ENCODE results near the gene ZSCAN10. TPM values are rescaled to one million over a fixed set of nuclear protein-coding genes. Genes with fewer than 3 reads are reported as not detected.

Gene ZSCAN10
- polyA plus RNA-seq, 1 donor (not counting 4 experiments of a cell fraction or from before 2014, with no cell fraction given): not detected

DNA sequence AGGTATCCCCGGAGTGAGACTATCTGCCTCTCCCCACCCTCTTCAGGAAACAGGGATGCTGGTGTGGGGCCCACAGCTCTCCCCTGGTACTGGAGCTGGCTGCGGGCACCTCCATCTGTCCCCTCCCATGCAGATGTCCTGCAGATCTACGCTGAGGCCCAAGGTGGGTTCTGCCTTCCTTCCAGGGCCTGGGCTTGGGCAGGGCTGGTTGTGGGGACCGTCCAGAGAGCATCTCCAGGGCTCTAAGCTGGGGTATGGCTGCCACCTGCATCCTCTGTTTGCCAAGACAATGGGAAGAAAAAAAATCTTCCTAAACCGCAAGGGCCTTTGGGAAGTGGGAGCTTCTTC lies 48.6 kb upstream of the ZSCAN10 start:
- Histone ChIP-seq H4K20me1 (ENCODE audit: control insufficient read depth, extremely low read depth, insufficient read depth, low read length) (peaks cover 5% of the 10 kb centered on the region), H3K4me3 (ENCODE audit: control insufficient read depth in 2 of 3, extremely low read depth in 1 of 3, insufficient read depth in 2 of 3, low read depth in 1 of 3, low read length in 3 of 3) (no peak overlapping the region), H3K4me2 (ENCODE audit: control insufficient read depth, extremely low read depth, insufficient read depth, low read depth, low read length) (no peak overlapping the region), H3K27me3 (ENCODE audit: control insufficient read depth, extremely low read depth, insufficient read depth, low read length) (no peaks in the 10 kb centered on the region), H3K9me3 (ENCODE audit: control insufficient read depth, low read depth, low read length) (no peaks in the 10 kb centered on the region), H3K27ac (ENCODE audit: control insufficient read depth, insufficient read depth, low read length) (no peak overlapping the region), H3K79me2 (ENCODE audit: control insufficient read depth, insufficient read depth, low read length) (no peaks in the 10 kb centered on the region), H2AFZ (ENCODE audit: control insufficient read depth, low read length) (no peak overlapping the region), H3K9ac (ENCODE audit: control insufficient read depth, extremely low read depth, insufficient read depth, low read length) (no peak overlapping the region), H3K4me1 (ENCODE audit: control insufficient read depth, extremely low read depth, insufficient read depth, low read length) (peaks cover 7% of the 10 kb centered on the region), H3K36me3 (ENCODE audit: control insufficient read depth in 2 of 2, extremely low read depth in 1 of 2, insufficient read depth in 2 of 2, low read length in 2 of 2) (no peaks in the 10 kb centered on the region), H3K9me1 (ENCODE audit: control insufficient read depth, extremely low read depth, insufficient read depth, low read length) (no peaks in the 10 kb centered on the region)
- dilution Hi-C loops (cut with MboI; ENCODE audit: extremely low pct_ligation_motif_present, low sequenced_read_pairs): no loop called here
- no peak for TF ChIP-seq EZH2 (IDR thresholded peaks at IDR 0.05; ENCODE audit: low read length)
- TF ChIP-seq, protein P1, sequence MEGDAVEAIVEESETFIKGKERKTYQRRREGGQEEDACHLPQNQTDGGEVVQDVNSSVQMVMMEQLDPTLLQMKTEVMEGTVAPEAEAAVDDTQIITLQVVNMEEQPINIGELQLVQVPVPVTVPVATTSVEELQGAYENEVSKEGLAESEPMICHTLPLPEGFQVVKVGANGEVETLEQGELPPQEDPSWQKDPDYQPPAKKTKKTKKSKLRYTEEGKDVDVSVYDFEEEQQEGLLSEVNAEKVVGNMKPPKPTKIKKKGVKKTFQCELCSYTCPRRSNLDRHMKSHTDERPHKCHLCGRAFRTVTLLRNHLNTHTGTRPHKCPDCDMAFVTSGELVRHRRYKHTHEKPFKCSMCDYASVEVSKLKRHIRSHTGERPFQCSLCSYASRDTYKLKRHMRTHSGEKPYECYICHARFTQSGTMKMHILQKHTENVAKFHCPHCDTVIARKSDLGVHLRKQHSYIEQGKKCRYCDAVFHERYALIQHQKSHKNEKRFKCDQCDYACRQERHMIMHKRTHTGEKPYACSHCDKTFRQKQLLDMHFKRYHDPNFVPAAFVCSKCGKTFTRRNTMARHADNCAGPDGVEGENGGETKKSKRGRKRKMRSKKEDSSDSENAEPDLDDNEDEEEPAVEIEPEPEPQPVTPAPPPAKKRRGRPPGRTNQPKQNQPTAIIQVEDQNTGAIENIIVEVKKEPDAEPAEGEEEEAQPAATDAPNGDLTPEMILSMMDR (optimal IDR thresholded peaks at IDR 0.05 in 1 of 3, IDR thresholded peaks at IDR 0.05 in 1 of 3, conservative IDR thresholded peaks at IDR 0.05 in 1 of 3; ENCODE audit: extremely low read depth in 1 of 3, insufficient read depth in 2 of 3, low read length in 3 of 3): no peak
- DNase-seq (ENCODE audit: low read depth, low spot score) (no peak), FAIRE-seq (no peak)

DNA sequence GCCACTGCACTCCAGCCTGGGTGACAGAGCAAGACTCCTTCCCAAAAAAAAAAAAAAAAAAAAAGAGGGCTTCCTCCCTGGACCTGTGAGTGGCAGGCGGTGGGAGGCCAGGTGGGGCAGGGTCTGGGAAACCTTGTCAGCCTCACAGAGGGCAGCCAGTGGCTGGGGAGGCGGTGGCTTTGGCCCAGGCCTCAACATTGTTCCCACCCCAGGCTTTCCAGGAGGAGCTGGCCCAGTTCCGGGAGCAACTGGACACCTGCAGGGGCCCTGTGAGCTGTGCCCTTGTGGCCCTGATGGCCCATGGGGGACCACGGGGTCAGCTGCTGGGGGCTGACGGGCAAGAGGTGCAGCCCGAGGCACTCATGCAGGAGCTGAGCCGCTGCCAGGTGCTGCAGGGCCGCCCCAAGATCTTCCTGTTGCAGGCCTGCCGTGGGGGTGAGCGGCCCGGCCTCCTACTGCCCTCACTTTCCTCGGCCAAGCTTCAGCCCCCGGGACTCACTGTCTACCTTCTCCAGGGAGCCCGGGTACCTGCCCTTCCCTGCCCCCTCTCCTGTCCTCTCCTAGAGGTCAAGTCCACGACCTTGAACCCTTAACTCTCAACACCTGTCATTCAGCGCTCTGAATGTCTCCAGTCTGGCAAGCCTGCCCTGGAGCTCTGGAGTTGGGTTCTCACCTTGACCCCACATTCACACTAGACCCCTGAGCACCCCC lies 48.1 kb upstream of the ZSCAN10 start:
- no peak overlapping the region for H3K4me2 ChIP-seq (ENCODE audit: control insufficient read depth, extremely low read depth, insufficient read depth, low read depth, low read length)
- no peak overlapping the region for H3K9ac ChIP-seq (ENCODE audit: control insufficient read depth, extremely low read depth, insufficient read depth, low read length)
- DNase-seq (ENCODE audit: low read depth, low spot score): no peak
- no peaks in the 10 kb centered on the region for H3K79me2 ChIP-seq (ENCODE audit: control insufficient read depth, insufficient read depth, low read length)
- no peaks in the 10 kb centered on the region for H3K9me3 ChIP-seq (ENCODE audit: control insufficient read depth, low read depth, low read length)
- no peaks in the 10 kb centered on the region for H3K9me1 ChIP-seq (ENCODE audit: control insufficient read depth, extremely low read depth, insufficient read depth, low read length)
- no peak overlapping the region for H3K27ac ChIP-seq (ENCODE audit: control insufficient read depth, insufficient read depth, low read length)
- TF ChIP-seq, protein P1 (optimal IDR thresholded peaks at IDR 0.05 in 1 of 3, IDR thresholded peaks at IDR 0.05 in 1 of 3, conservative IDR thresholded peaks at IDR 0.05 in 1 of 3; ENCODE audit: extremely low read depth in 1 of 3, insufficient read depth in 2 of 3, low read length in 3 of 3): no peak
- TF ChIP-seq EZH2 (IDR thresholded peaks at IDR 0.05; ENCODE audit: low read length): no peak
- H2AFZ ChIP-seq (ENCODE audit: control insufficient read depth, low read length): no peak overlapping the region
- H3K27me3 ChIP-seq (ENCODE audit: control insufficient read depth, extremely low read depth, insufficient read depth, low read length): no peaks in the 10 kb centered on the region
- no peak for FAIRE-seq
- H3K4me1 ChIP-seq (ENCODE audit: control insufficient read depth, extremely low read depth, insufficient read depth, low read length): peaks cover 2% of the 10 kb centered on the region
- no peak overlapping the region for H3K4me3 ChIP-seq (ENCODE audit: control insufficient read depth in 2 of 3, extremely low read depth in 1 of 3, insufficient read depth in 2 of 3, low read depth in 1 of 3, low read length in 3 of 3)
- peaks cover 0 to 1% of the 10 kb centered on the region in 2 experiments for H3K36me3 ChIP-seq (ENCODE audit: control insufficient read depth in 2 of 2, extremely low read depth in 1 of 2, insufficient read depth in 2 of 2, low read length in 2 of 2)
- dilution Hi-C loops (cut with MboI; ENCODE audit: extremely low pct_ligation_motif_present, low sequenced_read_pairs): no loop called here
- peaks cover 1% of the 10 kb centered on the region for H4K20me1 ChIP-seq (ENCODE audit: control insufficient read depth, extremely low read depth, insufficient read depth, low read length)

All from keratinocyte (primary cell).